Head of caudate nucleus (tissue), 42 donors: Measurements from ENCODE around the gene TBC1D8.
A peak's percentile ranks its signal among the peaks of the same experiment; 100 is the strongest.

ENCODE experiments used
- DNase-seq, 42 donors: peaks; one replicate each; pipeline versions ENCODE4 v3.0.0 to v3.0.0-alpha.2; 2020 to 2021; ENCODE audit warnings: mixed read lengths in 7 of 42
- intact Hi-C: fragments of 100-400 bp; cut with DNase I; formaldehyde crosslinking; loops from one replicate; pipeline ENCODE4 v1.15.0; 2022

The TBC1D8 gene

DNA sequence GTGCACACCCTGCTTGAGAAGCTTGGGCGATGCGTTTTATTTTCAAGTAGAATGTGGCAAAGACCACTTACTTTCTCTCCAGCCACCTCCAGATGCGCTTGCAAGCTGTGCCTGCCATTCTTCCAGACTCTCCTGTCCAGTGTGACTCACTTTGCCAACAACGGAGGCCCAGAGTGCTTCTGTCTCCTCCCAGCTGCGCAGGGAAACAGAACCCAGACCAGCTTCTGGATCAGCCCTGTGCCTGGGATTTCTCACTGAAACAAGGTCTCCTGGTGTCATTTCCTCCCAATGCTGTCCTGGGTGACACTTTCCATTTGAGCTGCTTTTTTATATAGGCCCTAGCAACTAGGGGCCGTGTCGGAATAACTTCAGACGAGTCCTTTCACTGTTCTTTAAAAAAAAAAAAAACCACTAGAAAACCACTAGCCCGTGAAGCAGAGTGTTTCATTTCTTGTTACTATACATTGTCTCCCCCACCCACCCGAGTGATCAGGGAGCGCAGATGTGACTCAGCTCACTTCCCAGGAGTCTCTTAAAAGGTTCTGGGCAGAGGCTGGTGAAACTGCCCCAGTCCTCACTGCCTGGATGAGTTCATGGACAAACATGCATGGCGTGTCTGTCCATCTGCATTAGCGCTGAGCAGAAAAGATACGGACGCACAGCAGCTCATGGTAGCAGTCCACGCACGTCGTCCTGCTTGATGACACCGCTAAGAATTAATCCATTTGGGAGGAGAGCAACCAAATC is 174.4 kb downstream of the TBC1D8 start:
- intact Hi-C loops = no loop called here
- peak in 15 of 42 donors; percentile 18 to 66 (median 41) for DNase-seq

DNA sequence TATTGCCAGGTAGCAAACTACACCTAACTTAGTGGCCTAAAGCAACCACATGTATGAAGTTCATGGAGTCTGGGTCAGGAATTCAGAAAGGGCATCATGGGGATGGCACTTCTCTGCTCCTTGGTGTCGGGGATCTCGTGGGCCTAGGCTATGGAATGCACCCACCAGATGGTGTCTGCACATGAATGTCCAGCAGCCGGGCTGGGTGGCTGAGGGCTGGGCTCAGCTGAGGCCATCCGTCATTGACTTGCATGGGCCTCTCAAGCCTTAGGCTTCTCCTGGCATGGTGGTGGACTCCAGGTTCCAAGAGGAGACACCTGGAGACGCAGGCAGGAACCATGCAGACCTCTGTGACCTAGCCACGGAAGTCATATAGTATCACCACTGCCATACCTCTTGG is 175.1 kb downstream of the TBC1D8 start:
- intact Hi-C loops = no loop called here
- DNase-seq = peak in 2 of 42 donors; percentile 16 to 28

DNA sequence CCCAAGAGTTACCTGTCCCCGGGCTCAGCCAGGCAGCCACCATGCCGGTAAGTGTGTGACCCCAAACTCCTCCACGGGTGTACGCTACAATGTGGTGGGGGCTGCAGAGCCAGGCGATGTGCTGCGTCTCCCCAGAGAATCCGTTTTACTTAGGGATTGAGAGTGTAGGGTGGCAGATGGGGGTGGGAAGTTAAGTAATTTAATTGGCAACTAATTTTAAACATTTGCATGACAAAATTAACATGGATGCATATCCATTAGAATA is 175.7 kb downstream of the TBC1D8 start:
- intact Hi-C loops = no loop called here
- DNase-seq = no peak

DNA sequence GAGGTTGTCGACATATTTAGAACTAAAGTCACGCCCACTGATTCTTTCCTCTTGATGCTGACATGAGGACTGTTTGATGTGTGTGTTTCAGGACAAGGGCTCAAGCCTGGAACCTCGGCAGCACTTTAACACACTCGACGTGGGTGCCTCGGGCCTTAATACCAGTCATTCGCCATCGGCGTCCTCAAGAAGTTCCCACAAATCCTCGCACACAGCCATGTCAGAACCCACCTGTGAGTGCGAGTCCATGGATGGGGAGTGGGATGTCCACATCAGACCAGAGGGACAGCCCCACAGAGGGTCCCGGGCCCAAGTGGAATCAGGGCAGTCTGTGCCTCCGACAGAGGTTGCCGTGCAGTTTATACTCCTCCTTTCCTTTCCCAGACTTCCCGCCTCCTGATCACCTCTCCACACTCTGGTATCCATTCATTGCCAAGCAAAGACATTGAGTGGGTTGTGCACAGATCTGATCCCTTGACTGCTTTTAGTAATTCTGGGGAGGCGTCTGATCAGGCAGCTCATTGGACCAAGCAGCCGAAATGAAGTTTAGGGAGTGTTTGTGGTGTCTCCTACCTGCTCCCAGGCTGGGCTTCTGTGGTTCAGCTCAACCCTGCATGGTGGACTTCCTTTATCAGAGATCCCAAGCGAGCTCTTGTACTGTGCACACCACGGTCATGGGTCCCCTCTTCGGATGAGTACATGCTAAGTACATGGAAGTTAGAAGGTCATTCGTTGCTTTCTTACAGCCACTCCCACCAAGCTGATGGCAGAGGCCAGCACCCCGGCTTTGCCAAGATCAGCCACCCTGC is 176.3 kb downstream of the TBC1D8 start:
- DNase-seq = peak in 24 of 42 donors; percentile 13 to 78 (median 42)
- intact Hi-C loops = no loop called here

DNA sequence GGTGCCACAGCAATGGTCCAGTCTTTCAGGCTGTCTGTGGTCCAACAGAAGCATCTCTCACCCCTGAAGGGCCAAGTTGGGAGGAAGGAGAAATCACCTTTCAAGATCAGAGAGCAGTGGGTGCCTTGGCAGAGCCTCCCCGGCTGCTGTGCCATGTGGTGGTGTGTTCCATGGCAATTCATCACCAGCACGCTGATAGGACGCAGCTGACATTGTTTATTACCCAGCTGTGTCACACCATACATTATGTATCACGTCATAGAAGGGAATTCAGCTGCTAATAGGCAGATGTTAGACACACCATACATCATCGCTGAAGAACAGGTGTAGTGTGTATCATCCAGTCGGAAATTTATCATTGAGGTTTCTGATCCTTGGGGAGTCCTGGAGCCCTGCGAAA is 178.7 kb downstream of the TBC1D8 start:
- DNase-seq = no peak
- intact Hi-C loops = no loop called here

DNA sequence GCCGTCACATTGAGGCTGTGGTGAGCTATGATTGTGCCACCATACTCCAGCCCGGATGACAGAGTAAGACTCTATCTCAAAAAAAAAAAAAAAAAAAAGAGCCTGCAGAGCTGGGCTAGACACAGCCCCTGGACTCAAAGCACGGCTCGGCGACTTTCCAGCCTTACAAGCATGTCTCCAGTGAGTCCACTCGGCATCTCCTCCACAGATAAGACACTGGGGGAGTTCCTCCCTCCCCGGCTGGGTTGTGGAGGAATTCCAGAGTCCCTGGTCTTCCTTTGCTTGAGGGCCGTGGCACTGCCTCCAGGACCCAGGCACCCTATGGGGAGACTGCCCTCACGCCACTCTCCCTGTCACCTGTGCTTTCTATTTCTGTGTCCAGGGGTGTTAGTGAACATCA is 180.0 kb downstream of the TBC1D8 start:
- no peak for DNase-seq
- intact Hi-C loops = no loop called here

DNA sequence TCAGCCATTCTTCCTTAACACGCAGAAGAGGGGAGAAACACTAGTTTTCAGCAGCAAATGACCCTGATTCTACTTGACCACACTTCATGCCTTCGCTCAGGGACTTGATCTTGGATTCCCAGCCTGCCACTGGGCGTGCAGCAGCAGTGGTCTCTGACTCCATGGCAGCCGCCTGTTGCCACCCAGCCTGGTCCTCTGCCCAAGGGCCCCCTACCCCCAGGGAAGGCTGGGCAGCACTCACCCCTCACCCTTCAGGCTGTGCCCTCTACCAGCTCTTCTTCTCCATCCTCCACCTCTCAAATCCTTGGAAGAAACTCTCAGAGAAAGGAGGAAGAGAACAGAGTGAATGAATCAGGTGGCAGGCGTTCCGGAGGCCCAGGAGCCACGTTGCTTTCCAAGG is 181.2 kb downstream of the TBC1D8 start:
- intact Hi-C loops = no loop called here
- DNase-seq = no peak

DNA sequence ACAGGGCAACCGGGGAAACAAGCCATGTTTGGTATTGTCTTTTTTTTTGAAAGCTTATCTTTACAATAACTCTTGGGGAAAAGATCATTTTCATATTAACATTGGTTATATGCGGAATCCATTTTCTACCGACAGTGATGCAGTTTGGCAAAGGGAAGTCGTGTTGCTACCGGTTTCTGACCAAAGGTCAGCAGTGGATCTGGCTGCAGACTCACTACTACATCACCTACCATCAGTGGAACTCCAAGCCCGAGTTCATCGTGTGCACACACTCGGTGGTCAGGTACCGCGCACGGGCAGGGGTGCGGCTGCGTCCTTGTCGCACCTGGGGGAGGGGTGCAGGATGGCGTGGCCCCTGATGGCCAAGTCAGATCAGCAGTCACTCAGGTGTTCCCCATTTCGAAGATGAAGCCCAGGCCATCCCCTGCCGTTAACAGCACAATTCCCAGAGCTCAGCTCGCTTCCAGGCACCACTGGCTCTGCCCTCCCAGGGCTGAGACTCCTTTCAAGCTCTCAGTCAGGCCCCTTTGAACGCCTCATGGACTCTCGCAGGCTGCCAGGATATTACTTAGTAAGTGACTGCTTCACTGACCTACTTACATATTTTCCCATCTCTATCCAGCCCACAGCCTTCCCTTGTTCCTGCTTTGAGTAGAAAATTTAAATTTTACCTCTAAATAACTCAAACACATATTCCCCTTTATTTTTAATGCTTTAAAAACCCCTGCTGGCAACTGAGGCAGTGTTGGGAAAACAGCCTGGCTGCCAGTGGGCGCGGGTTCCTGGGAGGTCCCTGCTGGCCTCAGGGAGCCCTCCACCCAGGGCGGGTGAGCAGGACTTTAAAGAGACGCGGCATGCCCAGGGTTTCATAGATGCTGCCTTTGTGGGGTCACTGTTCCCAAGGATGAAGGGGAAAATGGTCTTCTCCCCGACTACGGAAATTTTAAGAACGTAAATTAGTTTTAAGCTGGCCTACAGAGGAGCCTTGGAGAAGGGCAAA is 182.7 kb downstream of the TBC1D8 start:
- intact Hi-C loops = no loop called here
- DNase-seq = peak in 6 of 42 donors; percentile 16 to 72 (median 44)

DNA sequence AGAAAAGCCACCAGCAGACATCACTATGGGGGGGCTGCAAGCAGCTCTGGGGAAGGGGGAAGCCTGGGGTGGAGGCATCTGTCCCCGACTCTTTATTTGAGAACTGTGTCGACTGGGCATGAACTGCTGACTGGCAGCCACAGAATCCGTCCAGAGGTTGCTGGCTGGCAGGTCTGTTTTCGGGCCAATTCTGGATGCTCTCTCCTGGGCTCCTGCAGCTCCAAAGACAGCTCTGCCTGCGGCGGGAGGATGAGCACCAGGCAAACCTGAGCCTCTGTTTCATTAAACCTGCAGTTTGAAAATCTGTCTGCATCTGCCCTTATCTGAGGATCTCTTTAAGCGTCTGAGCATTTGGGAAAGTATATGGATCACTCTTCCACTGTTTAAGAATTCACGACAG is 183.5 kb downstream of the TBC1D8 start:
- peak in 6 of 42 donors; percentile 24 to 59 (median 40) for DNase-seq
- intact Hi-C loops = no loop called here

DNA sequence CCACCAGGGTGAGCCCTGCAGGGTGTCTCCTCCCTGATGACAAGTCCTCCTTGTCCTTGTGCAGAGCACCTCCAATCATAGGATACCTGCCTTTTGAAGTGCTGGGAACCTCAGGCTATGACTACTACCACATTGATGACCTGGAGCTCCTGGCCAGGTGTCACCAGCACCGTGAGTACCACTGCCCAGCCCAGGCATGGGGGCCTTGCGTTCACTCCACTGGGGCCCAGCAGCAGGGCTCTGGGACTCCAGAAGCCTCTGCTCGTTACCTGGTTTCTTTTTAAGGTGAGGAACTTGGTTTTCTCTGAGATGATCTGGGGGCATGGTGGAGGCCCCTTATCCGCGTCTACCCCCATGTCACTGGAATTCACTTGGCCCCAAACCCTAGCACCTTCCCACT is 185.6 kb downstream of the TBC1D8 start:
- intact Hi-C loops = no loop called here
- no peak for DNase-seq

DNA sequence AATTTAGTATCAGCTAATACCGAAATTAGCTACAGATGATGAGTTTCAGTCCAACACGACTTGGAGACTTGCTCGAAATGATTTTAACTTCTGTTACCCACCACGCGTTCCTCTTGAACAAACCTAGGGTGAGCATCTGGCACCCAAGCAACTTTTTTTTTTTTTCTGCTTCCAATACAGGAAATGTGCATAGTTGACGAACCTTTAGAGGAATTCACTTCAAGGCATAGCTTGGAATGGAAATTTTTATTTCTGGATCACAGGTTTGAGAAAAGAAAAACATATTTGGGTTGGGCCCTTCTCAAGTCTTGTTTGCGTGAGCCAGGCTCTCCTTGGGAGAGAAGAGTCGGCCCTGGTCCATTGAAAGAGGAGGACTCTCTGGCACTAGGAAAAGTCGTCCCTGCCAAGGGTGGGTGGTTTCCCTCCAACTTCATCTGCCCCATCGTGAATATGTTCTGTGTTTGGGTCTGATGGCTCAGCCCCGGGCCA is 186.5 kb downstream of the TBC1D8 start:
- intact Hi-C loops = no loop called here
- DNase-seq = no peak

DNA sequence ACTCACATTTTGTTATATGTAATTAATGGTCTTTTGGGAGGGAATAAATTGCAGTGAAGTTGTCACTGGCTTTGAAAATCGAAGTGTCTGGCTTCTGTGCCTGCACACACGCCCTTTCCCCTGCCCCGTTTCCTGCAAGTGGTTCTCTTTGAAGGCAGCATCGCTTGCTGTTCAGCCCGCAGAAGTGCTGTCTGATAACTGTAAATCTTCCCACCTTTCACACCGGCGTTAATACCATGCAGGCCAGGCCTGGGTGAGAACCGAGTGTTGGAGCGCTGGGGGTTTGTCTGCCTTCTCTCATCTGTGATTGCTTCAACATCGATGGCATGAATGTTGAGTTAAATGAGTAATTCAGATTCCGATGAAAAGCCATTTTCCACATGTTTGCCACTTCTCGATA is 187.0 kb downstream of the TBC1D8 start:
- intact Hi-C loops = no loop called here
- DNase-seq = no peak

DNA sequence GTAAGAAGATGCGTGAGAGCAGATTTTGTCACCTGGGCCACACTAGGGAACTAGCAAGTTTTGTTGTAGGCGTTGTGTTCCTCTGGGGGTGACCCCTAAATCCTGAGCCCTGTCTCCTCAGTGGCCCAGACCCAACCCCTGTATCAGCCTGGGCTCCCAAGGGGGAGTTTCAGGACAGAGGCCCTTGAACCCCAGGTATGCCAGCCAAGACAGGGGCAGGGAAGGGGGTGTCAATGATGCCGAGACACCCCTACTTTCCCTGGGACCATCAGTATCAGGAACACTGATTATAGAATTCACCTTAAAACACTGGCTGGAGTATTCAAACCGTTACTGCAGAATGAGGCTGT is 188.2 kb downstream of the TBC1D8 start:
- intact Hi-C loops = no loop called here
- no peak for DNase-seq

DNA sequence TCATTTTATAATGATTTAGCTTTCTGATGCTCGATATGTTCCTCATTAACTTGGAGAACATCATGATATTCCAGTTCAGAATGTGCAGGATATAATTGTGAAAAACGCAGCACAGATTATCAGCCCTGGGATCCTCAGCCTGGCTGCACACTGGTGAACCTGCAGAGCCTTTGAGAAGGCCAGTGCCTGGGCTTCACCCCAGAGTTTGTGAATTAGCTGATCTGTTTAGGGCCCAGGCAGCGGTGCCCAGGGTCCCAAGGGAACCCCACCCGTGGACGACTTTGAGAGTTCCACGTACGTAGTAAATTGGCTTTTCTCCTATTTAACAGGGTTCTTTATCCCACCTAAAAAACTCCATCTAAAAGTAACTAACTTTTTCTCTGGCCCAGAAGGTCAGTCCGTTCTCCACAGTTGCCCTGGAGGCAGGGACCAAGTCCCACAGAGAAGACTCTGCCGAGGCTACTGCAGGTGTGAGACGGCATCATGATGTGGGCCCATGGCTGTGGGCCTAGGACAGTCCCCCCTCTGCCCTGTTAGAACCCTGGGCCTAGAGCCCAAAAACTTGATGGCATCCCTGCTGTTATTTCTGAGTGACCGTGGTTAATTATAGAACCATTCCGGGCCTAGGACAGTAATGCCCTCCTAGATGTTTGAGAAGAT is 188.7 kb downstream of the TBC1D8 start:
- intact Hi-C loops = no loop called here
- no peak for DNase-seq

DNA sequence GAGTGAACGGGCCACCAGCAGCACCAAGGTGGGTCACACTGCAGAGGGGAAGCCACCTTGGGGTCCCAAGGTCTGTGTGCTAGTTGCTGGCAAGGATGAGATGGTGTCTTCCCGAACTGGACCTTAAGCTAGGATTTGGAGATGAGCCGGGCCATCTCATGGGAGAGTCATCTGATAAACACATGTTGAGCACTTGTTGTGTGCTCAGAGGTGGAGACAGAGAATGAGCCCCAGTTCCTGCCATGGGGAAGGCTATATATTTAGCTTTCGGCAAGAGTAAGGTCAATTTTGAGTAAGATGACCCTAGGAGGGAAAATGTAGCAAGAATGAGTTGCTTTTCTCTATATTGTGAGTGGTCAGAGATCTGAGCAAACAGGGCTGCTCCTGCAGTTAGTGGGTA is 190.5 kb downstream of the TBC1D8 start:
- no peak for DNase-seq
- intact Hi-C loops = no loop called here

DNA sequence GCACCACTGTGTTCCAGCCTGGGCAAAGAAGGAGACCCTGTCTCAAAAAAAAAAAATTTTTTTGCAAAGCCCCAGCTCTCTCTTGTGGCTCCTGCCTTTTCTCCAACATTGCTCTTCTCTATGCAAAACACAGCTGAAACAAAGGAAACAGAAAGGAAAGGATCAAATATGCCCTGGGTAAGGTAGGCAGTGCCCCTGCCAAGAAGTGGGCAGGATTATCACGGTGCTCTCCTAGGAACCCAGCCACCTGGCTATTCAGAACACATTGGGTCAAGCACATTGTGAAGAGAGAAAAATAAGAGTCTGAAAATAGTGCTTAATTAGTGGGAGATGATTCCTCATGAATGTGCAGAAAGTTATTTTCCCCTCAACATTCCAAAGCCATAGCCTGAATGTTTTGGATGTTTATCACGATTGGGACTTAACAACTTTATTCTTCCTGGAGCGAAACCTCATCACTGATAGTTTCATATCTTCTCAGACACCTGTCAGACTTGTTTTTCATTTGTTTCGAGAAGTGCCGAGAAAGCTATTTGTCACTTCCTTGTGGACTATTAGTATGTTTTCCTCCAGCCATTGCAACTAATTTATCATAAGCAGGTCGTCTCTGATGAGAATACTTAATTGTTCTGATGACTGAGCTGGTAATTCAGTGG is 191.8 kb downstream of the TBC1D8 start:
- intact Hi-C loops = no loop called here
- DNase-seq = no peak

DNA sequence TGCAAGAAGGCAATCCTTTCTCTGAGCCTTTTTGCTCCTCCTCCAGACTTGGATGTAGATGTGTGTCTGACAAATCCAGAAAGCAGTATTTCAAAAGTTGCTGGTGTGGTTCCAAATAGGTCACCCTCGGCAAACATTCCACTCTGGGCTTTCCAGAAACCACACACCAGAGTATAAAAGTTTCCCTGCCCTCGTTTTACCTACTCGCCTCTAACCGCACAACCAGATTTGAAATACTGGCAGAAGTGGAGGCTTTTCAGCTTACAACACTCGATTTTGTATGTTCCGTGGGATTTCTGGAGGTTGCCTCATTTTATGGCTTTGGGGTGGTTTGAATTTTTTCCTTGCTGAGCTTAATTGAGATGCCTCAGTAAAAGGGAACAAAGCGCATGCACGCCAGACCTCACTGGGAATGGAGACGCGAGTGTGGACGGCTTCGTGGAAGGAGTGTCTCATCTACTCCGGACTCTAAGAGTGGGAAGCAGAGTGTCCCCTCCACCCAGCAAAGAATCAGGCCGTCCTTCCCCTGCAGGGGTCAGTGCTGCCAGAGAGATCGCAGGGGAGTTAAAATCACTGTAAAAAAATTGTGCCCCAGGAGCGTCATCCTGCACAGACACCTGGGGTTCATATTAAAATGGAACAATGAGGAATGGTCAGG is 193.1 kb downstream of the TBC1D8 start:
- intact Hi-C loops = no loop called here
- DNase-seq = peak in 7 of 42 donors; percentile 21 to 68 (median 32)
